ENCODE measurements around the gene NACC2. TPM values are rescaled to one million over a fixed set of nuclear protein-coding genes. Genes with fewer than 3 reads are reported as not detected.
A peak's percentile ranks its signal among the peaks of the same experiment; 100 is the strongest.

NACC2 gene
- total and polyA plus RNA-seq, 2 of the 8 experiments (the other 6 are each of a cell fraction or from before 2014, with no cell fraction given), result 8.3 to 14.0 TPM

DNA sequence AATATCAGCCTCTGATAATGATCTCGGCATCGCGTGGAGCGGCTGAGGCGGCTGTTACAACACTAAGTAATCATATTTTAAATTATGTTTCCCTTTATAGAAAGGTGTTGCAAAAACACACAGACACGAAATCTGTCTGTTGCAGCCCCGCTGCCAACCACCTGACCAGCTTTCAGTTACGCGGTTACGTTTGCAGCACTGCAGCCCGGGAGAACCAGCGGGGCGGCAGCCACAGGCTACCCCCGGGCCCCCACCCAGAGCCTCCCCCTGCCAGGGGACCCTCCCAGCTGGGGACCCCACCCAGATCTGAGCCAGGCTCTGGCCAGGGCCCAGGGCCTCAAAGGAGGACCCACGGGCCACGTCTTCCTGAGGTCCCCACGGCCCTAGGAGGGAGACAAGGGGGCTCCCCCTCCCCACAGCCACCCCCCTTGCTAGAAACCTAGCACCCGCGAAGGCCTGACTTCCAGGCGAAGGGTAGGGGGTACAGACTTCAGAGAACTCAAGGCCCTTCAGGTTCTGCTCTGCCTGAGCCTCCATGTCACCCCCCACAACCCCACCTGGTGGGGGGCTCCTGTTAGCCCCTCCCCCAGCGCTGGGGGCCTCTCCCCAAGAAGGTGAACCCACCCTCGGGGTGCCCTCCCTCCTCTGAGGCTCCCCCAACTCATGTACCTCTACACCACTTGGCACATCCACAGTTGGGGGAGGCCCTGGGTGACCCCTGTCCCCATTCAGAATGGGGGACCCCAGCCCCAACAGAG is 6.0 kb downstream of the NACC2 start:
- Histone ChIP-seq H3K18ac (ENCODE audit: extremely low read depth, low read length) (no peak overlapping the region; the same call in 1 of the 2 replicates), H3K27ac (ENCODE audit: low read depth, low read length) (no peak overlapping the region), H3K79me1 (ENCODE audit: low read depth, low read length) (no peaks in the 10 kb centered on the region; the same call in 1 of the 2 replicates), H3K4me3 (ENCODE audit: extremely low read depth in 1 of 4, insufficient read depth in 2 of 4, low read depth in 3 of 4, low read length in 4 of 4) (no peak overlapping the region), H3K4ac (replicated peaks; ENCODE audit: insufficient read length, low read depth, low read length) (peak overlapping the region; percentile 63), H3K36me3 (ENCODE audit: control insufficient read depth in 2 of 4, insufficient read depth in 4 of 4, low read length in 3 of 4) (no peaks in the 10 kb centered on the region), H4K8ac (ENCODE audit: extremely low read depth, insufficient read depth, low read length) (peak overlapping the region; percentile 35; the same call in 1 of the 2 replicates), H3K27me3 (replicated peaks in 1 of 4; ENCODE audit: control insufficient read depth in 3 of 4, extremely low read depth in 1 of 4, insufficient read depth in 3 of 4, low read length in 3 of 4) (peaks cover 2 to 13% (median 10%) of the 10 kb centered on the region in 4 experiments; a peak in 6 of 7 replicates), H3K9ac (replicated peaks in 1 of 4; ENCODE audit: extremely low read depth in 1 of 4, low read depth in 3 of 4, low read length in 3 of 4) (no peak overlapping the region), H2BK15ac (ENCODE audit: low read length) (no peak overlapping the region), H4K91ac (replicated peaks; ENCODE audit: insufficient read length, low read length) (no peak overlapping the region), H2BK12ac (ENCODE audit: low read depth, low read length) (no peak overlapping the region), H3K56ac (replicated peaks; ENCODE audit: insufficient read length, low read depth, low read length) (no peak overlapping the region), H2BK20ac (ENCODE audit: low read length) (no peak overlapping the region), H4K5ac (ENCODE audit: insufficient read length, low read depth, low read length) (no peak overlapping the region), H3K14ac (ENCODE audit: insufficient read length) (no peak overlapping the region), H3K23me2 (ENCODE audit: low read depth, low read length) (peaks cover 3% of the 10 kb centered on the region; the same call in 1 of the 2 replicates), H3K23ac (ENCODE audit: insufficient read length) (no peak overlapping the region), H3K79me2 (ENCODE audit: control insufficient read depth in 1 of 2, insufficient read depth in 2 of 2, low read length in 2 of 2) (peaks cover 0 to 6% of the 10 kb centered on the region in 2 experiments; a peak in 1 of 4 replicates), H2BK5ac (ENCODE audit: low read depth, low read length) (no peak overlapping the region; the same call in 1 of the 2 replicates), H2AFZ (ENCODE audit: low read length) (no peak overlapping the region), H2AK5ac (ENCODE audit: low read depth, low read length) (no peak overlapping the region), H3K9me3 (ENCODE audit: insufficient read depth in 2 of 2, low read depth in 1 of 2, low read length in 1 of 2) (no peaks in the 10 kb centered on the region), H3K4me2 (ENCODE audit: insufficient read depth in 1 of 2, low read depth in 2 of 2, low read length in 2 of 2) (no peak overlapping the region), H4K20me1 (replicated peaks in 1 of 2; ENCODE audit: control insufficient read depth in 1 of 2, insufficient read depth in 2 of 2, low read length in 2 of 2) (peaks cover 3 to 5% of the 10 kb centered on the region in 2 experiments), H2BK120ac (replicated peaks; ENCODE audit: low read depth, low read length) (no peak overlapping the region), H3K4me1 (replicated peaks in 1 of 4; ENCODE audit: control insufficient read depth in 3 of 4, insufficient read depth in 4 of 4, low read length in 3 of 4) (peaks cover 0 to 38% (median 20%) of the 10 kb centered on the region in 4 experiments; a peak in 6 of 7 replicates)
- no peak for FAIRE-seq
- ChIA-PET POLR2A (ENCODE audit: partially characterized antibody) (interaction anchor here (1.1 kb wide), 1 partner anchor 22 kb away, joined by 4 read pairs; no protein-coding TSS in a partner anchor), CTCF (ENCODE audit: partially characterized antibody) (interaction anchor here (0.9 to 1.6 kb wide), 3 partner anchors 16 to 42 kb away, joined by 4 to 6 read pairs (median 4); no protein-coding TSS in a partner anchor)
- no peak for TF ChIP-seq RXRA (IDR thresholded peaks at IDR 0.05; ENCODE audit: insufficient read depth, low read depth, low read length)
- TF ChIP-seq KDM1A (IDR thresholded peaks at IDR 0.05; ENCODE audit: borderline replicate concordance, low read length), result no peak
- TF ChIP-seq YY1 (IDR thresholded peaks at IDR 0.05; ENCODE audit: low read depth, low read length), result no peak
- no peak for TF ChIP-seq NANOG (IDR thresholded peaks at IDR 0.05; ENCODE audit: insufficient read depth, low read depth, low read length, poor library complexity, severe bottlenecking)
- no peak for TF ChIP-seq ZNF274 (IDR thresholded peaks at IDR 0.05; ENCODE audit: borderline replicate concordance, extremely low read depth, low read length)
- TF ChIP-seq SAP30 (IDR thresholded peaks at IDR 0.05; ENCODE audit: insufficient read depth, insufficient replicate concordance, low read length), result no peak
- no peak for TF ChIP-seq SIX5 (IDR thresholded peaks at IDR 0.05; ENCODE audit: low read depth, low read length)
- TF ChIP-seq TEAD4 (IDR thresholded peaks at IDR 0.05; ENCODE audit: low read depth, low read length), result no peak
- WGBS, 2 experiments (ENCODE audit: extremely low coverage in 1 of 2, insufficient coverage in 1 of 2, insufficient read length in 1 of 2, insufficient replicate concordance in 2 of 2, low coverage in 1 of 2, low lambda C conversion rate in 2 of 2, missing lambda C conversion rate in 1 of 2), result 79% methylated on average over 16 of the region's 22 CpGs; no CpG with 5 or more reads in 1 of the 2 experiments
- DNase-seq (ENCODE audit: low read depth in 1 of 2, low spot score in 2 of 2), result no peak
